NCI-H146 (cell line): ENCODE data around the gene POP4.

Source experiments
- DNase-seq: peaks from one replicate; lab custom pipeline; 2025; lab: John Stamatoyannopoulos, UW

Gene POP4

DNA sequence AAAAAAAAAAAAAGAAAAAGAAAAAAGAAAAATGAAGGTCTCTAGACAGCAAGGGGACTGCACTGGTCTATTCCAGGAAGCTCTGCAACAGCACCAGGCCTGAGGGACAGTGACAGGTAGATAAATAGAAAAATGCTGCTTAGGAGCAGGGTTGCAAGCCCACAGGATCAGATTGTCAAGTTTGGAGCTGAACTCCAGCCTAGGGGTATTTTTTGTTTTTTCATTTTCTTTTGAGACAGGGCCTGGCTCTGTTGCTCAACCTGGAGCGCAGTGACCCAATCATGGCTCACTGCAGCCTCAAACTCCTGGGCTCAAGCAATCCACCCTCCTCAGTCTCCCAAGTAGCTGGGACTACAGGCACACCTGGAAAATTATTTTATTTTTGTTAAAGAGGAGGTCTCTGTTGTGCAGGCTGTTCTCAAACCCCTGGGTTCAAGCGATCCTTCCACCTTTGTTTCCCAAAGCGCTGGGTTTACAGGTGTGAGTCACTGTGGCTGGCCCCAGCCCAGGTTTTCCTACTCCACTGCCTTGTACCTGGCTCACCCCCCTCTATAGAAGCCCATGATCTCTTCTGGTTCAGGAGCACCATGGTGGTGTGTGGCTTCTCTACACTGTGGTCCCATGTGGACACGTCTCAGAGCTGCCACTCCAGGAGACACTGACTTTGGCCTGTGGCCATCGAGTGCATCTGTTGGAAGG is 23.9 kb downstream of the POP4 start:
- no peak for DNase-seq

DNA sequence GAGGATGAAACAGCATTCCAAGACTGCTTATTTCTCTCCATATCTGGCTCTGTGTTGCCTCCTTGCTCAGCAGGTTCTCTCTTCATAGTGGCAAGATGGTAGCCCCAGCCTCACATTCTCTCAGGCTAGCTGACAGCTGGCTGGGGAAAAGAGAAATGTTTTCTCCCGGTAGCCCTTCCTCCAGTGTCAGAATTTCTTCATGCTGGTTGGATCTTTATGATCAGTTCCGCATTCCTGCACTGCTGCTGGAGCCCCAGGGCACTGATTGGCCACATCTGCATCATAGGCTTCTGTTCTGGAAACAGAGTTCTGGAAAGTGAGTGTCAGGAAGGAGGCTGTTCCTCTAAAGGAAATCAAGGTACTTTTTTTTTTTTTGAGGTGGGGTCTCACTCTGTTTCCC is 24.6 kb downstream of the POP4 start:
- no peak for DNase-seq

DNA sequence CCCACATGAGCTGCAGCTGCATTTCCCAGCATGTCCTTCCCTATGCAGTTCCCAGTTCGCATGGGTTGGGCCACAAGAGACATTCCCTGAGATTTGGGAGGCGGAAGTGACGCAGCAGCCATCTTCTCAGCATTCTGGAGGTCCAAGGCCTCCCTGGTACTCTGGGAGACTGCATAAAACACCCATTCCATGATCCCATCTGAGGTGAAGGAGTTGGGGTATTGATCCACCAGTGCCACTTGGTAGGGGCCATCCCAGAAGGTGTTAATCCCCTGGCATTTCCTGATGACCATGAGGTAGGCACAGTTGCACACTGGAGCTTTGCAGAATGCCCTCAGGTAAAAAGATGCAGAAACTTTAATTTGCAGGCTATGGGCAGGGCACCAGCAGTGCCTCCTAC is 25.4 kb downstream of the POP4 start:
- DNase-seq = no peak

DNA sequence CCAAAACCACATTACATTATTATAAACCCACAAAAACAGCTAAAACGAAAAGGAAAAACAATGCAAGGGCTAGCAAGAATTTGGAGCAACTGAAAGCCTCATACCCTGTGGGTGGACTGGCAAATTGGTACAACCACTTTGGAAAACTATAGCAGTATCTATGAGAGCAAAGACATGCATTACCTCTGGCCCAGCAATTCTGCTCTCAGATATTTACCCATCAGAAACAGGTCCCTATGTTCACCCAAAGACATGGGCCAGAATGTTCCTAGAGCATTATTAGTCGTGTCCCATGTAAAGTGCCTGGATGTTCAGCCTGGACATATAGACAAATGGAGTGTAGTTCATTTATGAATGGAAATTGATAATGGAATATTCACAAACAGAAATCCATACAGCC is 27.9 kb downstream of the POP4 start:
- DNase-seq = no peak

DNA sequence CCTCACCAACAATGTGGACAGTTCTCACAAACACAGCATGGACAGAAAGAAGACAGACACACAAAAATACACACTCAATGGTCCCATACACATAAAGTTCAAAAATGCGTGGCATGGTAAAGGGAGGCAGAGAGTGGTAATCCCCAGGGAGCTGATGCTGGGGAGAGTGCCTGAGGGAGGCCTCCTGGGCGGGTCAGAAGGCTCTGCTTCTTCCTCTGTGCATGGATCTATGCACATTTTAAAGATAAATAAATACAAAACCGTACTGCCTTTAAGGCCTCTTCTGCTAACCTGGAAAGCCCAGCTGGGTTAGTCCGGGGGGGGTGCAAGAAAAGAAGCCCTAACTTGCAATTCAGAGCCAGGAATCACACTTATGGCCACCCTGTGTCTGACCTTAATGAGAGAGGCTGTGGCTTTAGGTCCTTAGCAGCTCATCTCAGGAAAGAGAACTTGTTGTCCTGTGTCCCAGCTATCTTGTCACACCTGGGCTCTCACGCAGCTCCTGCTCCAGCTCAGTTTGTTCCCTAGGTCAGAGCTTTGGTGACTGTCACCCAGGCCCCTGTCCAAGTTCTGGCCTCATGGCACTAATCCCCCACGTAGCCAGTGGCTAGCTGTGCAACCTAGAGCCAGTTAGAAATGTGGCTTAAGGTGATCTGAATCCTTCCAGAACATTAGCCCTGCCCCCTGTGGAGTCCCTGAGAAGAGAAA is 28.5 kb downstream of the POP4 start:
- DNase-seq = no peak

DNA sequence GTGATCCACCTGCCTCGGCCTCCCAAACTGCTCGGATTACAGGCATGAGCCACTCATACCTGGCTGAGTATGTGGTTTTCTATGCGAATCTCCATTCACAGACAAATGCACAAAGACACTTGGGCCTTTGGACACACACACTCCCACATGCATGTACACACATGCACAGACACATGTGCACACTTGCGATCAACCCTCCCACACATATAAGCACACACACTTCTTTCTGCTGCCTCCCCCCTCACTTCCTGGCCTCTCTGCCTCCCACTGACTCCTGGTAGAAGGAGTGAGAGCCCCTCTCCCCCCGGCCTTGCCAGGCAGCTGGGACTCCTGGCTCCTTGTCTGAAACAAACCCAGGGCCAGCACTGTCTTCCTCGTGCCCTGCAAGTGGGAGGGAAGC is 29.9 kb downstream of the POP4 start:
- DNase-seq = no peak

DNA sequence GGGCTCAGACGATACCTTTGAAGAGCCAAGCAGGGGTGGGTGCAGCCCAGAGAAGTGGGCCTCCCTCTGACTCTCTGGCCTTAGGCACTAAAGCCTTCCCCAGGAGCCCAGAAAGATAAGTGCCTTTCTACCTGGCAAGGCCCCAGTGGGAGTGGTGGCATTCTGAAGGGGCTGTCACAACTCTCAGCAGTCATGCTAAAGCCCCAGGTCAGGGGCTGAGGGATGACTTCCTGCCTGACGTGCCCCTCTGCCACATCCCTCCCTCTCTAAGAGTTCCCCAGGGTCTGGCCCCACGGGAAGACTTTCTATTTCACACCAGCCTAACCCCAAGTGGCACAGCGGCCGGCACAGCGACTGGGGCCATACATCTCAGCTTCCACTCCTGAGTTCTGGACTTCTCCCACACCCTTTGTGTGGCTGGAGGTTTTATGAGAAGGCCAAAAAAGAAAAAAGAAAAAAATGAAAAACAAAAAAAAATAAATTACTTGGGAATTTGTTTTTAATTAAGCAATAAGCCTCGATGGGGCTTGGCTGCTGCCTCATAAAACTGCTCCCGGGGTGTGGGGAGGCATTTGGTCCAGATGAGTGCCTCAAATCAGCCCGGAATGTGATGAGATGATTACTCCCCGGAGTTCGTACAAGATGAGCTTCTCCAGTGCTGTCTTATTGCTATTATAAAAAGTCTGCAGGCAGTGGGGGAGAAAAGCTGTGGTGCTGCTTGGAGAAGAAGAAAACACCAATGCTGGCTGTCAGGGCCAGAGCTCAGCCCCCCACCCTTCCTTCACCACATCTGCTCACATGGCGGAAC is 30.7 kb downstream of the POP4 start:
- DNase-seq = no peak

DNA sequence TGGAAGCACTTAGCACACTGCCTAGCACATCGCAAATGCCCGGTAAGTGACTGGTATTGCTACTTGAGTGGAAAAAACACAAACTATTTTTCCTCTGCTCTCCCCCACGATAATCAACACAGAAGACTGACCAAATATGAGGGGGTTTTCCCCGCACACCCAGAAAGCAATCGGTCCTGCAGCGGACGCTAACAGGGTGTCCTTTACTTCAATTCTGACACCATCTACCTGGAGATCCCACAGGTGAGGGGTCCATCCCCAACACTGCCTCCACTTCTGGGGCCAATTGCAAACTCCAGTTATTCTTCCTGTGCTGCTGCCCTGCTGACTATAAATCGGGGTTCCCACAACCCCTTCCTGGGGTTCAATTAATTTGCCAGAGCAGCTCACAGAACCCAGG is 33.0 kb downstream of the POP4 start:
- no peak for DNase-seq

DNA sequence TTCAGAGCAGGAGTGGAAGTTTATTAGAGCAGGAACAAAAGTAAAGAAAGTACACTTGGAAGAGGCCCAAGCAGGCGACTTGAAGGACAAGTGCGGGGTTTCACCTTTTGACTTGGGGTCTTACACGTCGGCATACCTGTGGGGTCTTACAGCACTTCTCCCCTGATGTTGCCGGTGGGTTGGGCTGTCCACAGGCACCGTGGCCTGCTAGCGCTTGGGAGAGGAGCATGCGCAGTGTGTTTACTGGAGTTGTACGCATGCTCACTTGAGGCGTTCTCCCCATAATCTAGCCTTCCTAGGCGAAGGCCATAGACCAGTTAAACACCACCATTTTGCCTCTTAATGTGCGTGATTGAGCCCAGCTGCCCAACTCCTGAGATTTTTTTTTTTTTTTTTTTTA is 34.1 kb downstream of the POP4 start:
- DNase-seq = peak; percentile 69

DNA sequence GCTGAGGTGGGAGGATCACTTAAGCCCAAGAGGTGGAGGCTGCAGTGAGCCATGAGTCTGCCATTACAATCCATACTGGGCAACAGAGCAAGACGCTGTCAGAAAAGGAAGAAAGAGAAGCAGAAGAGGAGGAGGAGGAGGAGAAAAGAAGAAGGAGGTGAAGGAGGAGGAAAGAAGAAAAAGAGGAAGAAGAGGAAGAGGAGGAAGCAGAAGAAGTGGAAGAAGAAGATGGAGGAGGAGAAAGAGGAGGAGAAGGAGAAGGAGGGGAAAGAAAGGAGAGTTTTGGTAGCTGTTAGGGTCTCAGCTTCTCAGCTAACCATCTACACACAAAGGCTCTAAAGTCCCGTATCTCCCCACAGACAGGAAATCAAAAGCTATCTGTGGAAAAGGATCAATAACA is 35.5 kb downstream of the POP4 start:
- DNase-seq = no peak

DNA sequence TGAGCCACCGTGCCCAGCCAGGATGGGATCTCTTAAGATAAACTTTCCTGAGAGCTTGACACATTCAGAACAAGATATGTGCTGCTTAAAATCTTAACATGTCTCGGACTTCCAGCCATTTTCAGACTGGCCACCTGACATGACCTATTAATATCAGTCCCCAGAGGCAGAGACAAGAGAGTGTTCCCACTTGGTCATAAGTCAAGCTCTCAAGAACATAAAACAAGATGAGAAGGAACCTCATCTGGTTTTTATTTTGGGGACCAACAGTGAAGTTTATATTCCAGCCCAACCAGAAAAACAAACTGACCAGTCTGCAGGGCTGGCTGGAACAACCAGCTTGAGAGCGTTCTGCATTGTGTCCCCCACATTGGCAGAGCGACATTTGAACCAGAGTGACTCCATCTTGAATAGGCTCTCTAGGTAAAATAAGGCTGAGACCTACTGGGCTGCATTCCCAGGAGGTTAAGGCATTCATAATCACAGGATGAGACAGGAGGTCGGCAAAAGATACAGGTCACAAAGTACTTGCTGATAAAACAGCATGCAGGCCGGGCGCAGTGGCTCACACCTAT is 37.4 kb downstream of the POP4 start:
- DNase-seq = no peak

DNA sequence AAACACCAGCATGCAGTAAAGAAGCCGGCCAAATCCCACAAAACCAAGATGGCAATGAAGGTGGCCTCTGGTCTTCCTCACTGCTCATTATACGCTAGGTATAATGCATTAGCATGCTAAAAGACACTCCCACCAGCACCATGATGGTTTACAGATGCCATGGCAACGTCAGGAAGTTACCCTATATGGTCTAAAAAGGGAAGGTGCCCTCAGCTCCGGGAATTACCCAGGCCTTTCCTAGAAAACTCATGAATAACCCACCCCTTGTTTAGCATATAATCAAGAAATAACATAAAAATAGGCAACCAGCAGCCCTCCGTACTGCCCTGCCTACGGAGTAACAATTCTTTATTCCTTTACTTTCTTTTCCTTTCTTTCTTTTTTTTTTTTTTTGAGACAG is 38.1 kb downstream of the POP4 start:
- no peak for DNase-seq

DNA sequence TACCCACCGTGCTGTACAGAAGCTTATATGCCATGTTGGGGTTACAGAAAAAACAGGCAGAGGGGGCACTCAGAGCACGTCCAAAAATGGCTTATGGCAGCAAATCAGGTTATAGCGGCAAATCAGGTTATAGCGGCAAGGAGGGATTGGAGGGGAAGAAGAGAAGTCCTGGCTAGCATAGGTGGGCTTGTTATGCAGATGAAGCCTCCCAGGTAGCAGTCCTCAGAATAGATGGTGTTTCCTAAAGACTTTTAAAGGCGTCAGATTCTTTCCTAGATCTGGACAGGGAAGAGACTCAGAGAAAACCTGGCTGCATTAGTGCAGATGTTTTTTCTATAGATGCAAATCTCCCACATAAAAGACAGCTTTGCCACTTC is 39.4 kb downstream of the POP4 start:
- DNase-seq = no peak

DNA sequence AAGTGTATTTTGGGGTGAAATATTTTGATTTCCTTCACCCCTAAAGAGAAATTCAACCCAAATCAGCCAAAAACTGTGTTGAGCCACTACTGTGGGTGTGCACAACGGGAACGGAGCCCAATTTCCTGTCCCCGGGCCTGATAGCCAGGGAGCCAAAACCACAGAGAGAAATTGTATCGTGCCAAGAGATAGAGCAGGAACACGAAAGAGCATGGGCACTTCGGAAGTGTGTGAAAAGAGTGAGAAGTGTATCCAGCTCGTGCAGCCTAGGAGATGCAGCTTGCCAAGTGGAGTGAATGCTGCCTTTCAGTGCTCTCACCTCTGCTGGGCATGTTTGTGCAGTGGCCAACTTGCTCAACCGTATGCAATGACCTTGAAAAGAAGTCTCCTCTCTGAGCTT is 39.8 kb downstream of the POP4 start:
- no peak for DNase-seq

DNA sequence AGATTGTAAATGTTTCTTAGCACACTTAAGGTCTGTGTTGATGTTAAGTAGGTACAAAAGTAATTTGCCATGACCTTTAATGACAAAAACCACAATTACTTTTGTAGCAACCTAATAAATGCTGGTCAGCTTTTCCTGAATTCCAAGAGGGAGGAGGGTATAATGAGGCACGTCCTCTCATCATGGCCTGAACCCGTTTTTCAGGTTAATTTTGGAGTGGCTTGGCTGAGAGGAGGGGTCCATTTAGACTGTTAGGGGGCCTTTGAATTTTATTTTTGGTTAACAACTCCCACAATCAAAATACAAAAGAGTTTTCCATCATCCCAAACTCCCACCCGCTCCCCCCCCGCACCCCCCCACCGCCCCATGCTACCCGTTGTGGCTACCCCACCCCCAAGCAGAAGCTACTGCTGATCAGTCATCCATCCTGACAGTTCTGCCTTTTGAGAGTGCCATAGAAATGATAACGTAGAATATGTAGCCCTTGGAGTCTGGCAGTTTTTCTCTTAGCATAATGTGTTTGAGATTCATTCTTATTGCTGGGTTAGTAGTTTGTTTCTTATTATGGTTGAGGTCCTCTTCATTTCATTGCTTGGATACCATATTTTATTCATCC is 44.8 kb downstream of the POP4 start:
- no peak for DNase-seq

DNA sequence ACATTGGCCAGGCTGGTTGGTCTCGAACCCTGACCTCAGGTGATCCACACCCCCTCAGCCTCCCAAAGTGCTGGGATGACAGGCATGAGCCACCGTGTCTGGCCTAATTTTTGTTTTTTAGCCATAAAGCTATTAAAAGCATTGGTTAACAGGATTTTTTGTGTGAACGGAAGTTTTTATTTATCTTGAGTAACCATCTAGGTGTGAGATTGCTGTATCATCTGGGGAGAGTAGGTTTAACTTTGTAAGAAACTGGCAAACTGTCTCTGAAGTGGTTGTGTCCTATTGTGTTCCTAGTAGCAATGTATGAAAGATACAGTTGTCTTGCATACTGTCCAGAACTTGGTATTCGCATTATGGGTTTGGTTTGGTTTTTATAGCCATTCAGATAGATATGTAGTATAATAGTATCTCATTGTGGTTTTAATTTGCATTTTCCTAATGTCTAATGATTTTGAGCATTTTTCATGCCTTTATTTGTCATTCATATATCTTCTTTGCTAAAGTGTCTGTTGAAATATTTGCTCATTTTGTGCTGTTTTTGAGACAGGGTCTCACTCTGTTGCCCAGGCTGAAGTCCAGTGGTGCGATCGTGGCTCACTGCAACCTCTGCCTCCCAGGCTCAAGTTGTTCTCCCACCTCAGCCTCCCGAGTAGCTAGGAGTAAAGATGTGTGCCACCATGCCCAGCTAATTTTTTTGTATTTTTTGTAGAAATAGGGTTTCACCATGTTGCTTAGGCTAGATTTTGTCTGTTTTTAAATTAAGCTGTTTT is 45.7 kb downstream of the POP4 start:
- no peak for DNase-seq

DNA sequence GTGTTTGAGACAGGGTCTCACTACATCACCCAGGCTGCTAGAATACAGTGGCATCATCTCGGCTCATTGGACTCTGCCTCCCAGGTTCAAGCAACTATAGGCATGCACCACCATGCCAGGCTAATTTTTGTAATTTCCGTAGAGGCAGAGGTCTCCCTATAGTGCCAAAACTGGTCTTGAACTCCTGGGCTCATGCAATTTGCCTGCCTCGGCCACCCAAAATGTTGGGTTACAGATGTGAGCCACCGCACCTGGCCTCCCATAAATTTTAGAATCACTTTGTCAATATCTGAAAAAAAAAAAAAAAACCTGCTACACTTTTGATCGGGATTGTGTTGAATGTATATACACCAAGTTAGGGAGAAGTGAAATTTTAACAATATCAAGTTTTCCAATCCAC is 47.3 kb downstream of the POP4 start:
- no peak for DNase-seq

DNA sequence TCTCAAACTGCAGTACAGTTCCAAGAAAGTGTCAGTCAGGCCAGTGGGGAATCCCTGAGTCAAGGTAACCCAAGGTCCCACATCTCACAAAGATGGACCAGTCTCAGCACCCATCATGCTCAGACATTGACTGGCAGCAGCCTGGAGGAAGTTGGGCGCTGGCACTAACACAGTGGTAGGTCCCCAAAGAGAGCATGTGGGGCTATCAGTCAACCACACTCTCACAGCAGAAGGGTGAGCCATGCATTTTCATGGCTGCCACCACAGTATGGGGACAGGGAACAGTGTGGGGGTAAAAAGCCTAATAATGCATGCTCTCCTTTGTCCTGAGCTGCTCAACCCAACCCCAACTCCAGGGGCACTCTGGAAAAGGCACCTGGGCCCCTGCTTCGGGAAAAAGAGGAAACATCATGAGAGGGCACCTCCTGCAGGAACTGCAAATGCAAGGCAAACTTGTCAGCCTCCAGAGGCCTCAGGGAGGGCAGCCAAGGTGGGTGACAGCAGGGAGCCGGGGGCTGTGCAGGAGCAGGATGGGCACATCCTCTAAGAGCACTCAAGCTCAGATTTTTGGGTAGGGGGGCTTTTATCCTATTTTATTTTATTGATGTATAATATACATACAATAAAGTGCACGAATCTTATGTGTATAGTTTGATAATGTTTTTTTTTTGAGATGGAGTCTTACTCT is 49.7 kb downstream of the POP4 start:
- DNase-seq = no peak

DNA sequence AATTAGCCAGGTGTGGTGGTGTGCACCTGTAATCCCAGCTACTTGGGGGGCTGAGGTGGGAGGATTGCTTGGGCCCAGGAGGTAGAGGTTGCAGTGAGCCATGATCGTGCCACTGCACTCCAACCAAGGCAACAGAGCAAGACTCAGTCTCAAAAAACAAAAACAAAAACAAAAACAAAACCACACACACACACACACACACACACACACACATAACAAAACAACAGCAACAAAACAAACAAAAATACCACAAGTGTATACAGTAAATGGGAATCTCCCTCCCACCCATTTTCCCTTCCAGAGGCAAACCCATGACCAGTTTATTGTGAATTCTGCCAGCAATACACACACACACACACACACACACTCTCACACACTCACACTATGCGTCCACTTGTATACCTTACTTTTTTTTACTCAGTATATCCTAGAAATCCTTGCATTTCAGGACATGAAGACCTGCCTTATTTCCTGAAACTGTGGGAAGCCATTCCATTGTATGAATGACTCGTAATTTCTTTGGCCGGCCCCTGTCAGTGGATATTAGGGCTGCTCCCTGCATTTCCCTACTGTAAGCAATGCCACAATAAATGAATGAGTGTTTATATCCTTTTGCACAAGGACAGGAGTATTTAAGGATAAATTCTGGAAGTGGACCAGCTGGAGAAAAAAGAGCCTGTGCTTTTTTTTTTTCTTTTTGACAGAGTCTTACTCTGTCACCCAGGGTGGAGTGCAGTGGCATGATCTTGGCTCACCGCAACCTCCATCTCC is 52.3 kb downstream of the POP4 start:
- DNase-seq = no peak

DNA sequence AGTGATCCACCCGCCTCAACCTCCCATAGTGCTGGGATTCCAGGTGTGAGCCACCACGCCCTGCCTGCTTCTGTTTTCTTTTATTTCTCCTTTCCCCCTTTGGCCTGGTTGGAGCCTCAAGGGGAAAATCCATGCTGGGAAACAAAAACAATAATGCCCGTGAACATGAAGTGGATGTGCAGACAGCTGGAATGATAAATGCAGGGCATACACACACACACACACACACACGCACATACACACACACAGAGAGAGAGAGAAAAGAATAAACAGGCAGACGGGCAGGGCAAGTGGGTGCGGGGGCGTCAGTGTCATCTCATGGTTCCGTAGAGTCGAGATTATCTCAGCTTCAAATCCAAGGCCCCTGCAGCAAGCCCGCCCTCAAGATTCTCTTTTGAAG is 54.8 kb downstream of the POP4 start:
- DNase-seq = peak; percentile 34
